Mesenteric fat pad (tissue), 1 donor: ENCODE data around the gene CBX7. TPM values are rescaled to one million over a fixed set of nuclear protein-coding genes. Genes with fewer than 3 reads are reported as not detected.

ENCODE experiments used
- DNase-seq: peaks from one replicate; pipeline ENCODE4 v3.0.0-alpha.2; 2020; ENCODE audit warnings: low spot score
- long read RNA-seq: library from polyadenylated mRNA; unstranded; transcript quantifications from one replicate; pipeline ENCODE4 v2.0.0, GENCODE V29; 2020
- total RNA-seq: library from RNA; stranded (reverse); fragmentation: NEBNext Ultra II Directional; extraction: Animal tissue kit (Norgen Biotek cat#: 25700); gene quantifications from one replicate; pipeline ENCODE4 v1.2.1, GENCODE V29; 2021
- donor health status: DM: yes; HTN: yes; CAD: no.

CBX7 gene
- 30.8 TPM for total RNA-seq
- long read RNA-seq, partial matches to known transcripts = 0 of 23 reads
- long read RNA-seq, other reads (novel, unspliced or antisense) = 22 of 23 reads

DNA sequence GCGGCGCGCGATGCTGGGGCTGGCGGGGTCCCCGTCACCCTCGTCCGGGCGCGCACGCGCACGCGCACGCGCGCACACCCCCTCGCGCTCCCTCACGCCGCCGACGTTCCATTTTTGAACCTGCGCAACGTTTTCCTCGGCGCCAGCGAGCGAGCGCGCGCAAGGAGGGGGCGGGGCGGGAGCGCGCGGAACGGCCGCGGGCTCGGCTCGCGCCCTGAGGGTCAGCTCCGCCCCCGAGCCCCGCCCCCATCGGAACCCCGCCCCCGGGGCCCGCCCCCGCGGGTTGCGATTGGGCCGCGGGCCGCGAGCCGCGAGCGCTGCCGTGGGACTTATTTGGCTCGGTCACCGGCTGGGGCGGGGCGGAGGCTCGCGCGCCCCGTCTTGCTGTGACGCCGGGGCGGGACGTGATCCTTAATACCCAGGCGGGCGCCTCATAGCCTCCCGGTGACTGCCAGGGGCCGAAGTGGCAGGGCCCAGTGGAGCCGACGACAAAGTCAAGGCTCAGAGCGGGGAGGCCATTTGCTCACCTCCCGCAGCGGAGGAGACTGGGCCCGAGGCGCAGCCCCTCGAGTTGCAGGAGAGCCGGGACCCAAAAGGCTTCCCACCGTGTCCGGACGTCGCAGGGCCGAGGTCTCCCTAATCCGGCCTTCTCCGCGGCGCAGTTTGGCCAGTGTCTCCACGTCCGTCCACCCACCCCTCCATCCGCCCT lies at the start of gene CBX7:
Gene CBX7, minus strand, starts transcription at position 170 of the 709 bp plus-strand sequence. CDS start 236 bp downstream, outside the sequence.
- DNase-seq = peak; percentile 98

DNA sequence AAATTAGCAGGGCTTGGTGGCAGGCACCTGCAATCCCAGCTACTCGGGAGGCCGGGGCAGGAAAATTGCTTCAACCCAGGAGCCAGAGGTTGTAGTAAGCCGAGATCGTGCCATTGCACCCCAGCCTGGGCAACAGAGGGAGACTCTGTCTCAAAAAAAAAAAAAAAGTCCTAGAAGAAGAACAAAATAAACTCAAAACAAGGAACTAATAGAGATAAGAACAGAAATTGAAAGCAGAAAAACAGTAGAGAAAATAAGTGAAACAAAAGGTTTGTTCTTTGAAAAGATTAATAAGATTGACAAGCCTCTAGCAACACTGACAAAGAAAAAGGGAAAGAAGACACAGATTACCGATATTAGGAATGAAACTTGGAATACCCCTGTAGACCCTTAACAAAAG lies 45.1 kb upstream of the CBX7 start:
- DNase-seq = no peak

DNA sequence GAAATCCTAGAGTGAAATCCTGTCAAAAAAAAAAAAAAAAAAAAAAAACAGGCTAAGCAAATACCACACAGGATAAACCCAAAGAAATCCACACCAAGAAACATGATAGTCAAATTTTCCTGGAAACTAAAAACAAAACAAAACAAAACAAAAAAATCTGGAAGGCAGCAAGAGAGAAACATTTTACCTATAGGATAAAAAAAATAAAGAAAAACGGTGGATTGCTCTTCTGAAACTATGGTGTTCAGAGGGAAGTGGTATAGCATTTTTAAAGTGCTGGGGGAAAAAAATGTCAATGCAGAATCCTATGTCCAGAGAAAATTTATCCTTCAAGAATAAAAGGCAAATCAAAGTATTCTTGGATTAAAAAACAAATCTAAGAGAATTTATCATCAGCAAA lies 41.6 kb upstream of the CBX7 start:
- DNase-seq = no peak

DNA sequence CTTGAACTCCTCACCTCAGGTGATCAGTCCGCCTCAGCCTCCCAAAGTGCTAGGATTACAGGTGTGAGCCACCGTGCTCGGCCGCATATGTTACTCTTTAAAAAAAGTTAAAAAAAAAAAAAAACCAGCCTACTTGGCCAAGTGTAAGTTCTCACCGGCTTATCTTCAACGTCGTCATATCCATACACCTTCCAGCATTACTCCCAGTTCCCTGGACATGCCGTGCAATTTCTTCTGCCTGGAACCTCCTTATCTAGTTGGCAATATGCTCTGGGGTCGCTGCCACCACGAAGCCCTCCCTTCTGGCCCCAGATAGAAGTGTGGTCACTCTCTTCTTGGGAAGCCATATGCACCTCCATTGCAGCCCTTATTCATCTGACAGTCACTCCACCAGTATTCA lies 36.3 kb upstream of the CBX7 start:
- DNase-seq = no peak

DNA sequence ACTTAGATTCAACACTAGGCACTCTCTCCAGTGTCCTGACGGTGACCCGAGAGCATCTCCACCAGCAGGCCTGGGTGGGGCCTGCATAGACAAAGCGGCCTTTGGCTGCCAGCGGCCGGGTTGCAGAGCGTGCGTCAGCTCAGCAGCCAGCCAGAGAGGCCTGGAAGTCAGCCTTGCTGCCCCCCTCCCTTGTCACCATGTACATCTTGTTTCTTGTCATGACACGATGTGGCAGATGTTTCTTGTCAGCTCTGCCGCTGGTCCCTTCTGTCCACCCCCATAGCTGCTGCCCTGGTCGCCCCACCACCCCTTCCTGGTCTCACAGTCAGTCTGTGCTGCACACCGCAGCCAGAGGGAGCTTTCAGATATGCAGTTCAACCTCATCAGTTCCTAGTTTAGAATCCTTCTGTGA lies 33.1 kb upstream of the CBX7 start:
- DNase-seq = no peak

DNA sequence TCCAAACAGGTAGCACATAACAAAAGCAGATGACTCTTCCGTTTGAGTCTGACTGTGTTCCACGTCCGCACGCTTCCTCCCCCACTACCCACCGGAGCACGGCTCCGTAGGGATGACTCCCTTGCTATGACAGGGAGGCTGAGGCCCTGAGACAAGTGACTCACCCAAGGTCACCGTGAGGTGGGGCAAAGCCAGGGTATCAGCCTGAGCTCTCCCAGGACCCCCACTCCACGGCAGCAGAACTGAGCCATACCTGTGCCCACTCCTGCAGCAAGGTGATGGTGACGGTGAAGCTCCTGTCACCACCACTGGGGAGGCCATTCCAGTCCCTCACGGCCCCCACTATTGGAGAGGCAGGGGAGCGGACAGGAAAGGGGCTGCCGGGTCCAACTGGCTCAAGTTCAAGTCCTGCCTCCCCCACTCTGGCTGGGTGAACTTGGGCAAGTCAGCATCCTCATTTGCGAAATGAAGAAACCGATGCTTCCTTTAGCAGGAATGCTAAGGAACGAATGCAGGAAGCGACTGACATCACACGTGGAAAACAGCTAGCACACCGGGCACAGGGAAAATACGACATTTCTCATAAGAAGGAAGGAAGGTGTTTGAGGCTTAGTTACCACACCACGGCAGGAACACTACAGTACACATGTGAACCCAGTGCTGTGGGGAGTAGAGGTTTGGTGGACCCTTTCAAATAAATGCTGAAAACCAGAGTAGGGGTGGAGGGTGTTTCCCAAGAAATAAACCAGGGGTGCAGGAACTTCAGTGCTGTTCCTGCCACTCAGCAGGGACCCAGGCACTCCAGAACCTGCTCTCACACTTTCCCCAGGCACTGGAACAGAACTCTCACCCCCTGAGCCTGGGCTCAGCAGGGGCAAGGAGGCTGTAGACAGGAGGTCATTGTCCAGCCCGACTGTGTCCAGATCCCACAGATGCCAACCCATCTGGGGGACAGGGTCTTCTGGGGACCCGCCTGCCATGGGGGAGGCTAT lies 32.4 kb upstream of the CBX7 start:
- no peak for DNase-seq

DNA sequence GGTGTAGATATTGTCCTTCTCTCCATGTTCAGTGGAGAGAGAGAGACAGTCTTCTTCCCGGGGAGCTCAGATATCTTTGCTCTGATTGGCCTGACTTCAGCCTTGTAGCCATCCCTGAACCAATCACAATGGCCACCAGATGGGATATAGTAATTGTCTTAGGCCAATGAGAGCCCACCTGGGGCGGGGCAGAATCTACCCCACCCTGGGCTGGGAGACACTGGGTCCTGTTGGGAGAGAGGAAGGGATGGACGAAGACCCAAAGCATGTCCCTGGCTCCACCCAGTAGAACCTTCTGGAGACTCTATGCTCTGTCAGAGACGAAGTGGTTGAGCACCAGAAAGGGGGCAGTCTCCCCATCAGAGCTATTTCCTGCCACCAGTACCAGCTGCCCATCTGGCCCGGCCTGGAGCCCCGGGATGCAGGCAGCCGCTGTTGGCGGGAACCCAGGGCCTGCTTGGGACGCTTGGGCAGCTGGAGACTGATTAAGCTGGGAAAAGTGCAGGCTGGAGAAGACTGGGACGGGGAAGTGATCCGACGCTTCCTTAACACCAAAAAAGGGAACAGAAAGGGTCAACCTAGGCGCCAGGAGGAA lies 31.6 kb upstream of the CBX7 start:
- DNase-seq = no peak

DNA sequence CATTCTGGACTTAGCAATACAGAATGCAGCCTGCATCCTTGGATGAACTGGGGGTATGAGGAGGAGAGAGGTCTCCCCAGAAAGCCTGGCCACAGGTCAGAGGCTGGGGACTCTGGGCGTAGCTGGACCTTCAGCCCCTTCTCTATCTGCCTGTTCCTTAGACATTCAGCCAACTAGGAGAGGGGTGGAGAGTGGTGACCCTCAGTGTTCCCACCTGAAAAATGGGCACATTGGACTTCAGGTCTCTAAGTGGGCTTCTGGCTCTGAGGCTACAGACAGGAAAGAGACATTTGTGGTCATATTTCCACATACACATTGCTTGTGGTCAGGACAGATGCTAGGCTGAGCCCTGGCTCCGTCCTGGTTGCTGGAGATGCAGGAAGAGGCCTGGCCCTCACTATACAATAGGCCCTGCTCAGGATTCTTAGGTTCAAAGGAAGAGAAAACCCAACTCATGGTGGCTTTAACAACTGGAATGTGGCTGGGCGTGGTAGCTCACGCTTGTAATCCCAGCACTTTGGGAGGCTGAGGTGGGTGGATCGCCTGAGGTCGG lies 30.1 kb upstream of the CBX7 start:
- peak; percentile 64 for DNase-seq

DNA sequence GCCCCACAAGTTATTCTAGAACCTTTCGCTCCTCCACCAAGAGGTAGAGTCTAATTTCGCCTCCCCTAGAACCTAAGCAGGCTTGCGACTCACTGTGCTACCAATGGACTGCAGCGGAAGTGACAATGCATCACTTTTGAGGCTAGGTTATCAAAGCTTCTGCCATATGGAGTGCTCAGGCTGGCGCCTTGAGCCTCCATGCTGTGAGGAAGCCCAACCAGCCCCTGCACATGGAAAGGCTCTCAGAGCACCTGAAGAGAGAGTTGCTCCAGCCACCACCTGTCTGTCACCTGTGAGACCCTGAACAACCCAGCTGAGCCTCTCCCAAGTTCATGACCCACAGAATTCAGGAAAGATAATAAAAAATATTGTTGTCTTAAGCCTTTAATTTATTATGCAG lies 29.3 kb upstream of the CBX7 start:
- DNase-seq = peak; percentile 24

DNA sequence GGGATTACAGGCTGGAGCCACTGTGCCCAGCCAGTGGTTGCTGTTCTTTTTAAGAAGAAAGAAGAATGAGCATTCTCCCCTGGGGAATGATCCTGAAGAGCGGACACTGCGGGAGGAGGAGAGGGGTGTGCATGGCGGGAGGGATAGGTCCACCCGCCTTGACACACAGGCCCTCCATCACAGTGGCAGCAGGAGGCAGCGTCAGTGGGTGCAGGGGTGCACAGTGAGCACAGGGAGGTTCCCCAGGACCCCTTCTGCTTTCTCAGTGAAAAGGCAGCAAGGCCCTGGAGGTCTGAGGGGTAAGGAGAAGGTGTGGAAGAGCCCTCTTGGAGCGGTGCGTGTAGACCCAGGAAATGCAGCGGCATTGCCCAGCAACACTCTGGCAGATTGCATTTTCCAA lies 28.9 kb upstream of the CBX7 start:
- no peak for DNase-seq

DNA sequence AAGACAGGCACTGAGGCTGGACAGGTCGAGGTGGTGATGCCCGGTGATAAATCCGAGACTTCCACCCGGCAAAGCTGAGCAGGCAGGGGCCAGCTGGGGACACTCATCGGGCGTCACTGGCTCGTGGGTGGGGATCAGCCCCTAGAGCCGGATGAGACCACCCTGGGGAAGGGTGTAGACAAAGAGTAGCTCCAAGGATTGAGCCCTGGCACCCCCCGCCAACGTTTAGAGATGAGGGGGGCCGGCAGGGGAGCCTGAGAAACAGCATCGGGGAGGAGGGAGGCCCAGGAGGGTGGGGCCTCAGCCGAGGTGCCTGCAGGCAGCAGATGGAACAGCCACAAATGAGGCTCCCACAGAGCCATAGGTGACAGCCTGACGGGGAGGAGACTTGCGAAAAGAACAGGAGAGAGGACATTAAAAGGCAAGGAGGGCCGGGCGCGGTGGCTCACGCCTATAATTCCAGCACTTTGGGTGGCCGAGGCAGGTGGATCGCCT lies 27.4 kb upstream of the CBX7 start:
- DNase-seq = peak; percentile 83

DNA sequence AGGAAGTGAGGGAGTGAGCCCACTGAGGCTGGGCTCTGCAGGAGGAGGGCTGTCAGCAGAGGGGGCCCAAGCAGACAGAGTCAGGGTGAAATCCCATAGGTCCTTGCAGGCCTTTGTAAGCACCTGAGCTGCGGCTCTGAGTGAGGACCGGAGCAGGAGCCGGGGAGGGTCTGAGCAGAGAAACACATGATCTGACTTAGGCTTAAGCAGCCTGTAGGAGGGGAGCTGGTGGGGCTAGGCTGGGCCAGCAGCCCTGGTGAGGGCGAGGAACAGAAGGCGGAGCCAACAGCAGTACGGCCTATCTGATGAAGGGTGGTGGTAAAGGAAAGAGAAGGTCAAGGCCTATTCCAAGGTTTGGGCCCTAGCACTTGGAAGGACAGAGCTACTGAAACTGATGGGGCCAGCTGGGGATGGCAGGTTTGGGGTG lies 26.9 kb upstream of the CBX7 start:
- DNase-seq = peak; percentile 73

DNA sequence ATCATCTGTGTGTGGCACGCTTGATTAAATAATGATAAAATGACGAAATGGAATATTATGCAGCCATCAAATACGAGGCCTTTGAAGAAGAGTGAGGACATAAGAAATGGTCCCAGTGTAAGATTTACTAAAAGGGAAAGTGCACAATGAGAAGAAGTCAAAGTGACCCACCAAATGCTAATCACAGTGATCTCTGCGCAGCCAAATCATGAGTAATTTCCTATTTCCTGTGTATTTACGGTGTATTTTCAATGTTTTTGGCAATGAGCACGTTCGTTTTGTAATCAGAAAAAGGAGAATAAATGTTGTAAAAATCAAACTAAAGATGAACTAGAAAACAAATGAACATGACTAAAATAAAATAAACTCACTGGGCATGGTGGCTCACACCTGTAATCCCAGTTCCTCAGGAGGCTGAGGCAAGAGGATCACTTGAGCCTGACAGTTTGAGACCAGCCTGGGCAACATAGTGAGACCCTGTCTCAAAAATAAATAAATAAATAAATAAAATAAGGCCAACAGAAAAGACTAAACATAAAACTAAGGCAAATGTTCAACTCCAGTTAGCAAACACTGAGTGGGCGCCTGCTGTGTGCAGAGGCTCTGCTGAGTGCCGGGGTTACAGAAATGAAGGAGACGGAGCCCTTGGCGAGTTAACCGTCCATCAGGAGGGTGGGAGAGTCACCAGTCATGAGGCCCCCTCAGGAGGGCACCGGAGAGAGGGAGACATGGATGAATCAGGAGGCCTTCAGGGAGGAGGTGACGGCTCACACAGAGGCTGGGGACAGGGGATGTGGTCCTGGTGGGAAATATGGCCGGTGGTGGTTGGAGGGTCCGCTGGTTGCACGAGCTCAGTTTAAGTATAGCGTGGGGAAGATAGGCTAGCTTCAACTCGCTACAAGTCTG lies 26.0 kb upstream of the CBX7 start:
- DNase-seq = peak; percentile 68

DNA sequence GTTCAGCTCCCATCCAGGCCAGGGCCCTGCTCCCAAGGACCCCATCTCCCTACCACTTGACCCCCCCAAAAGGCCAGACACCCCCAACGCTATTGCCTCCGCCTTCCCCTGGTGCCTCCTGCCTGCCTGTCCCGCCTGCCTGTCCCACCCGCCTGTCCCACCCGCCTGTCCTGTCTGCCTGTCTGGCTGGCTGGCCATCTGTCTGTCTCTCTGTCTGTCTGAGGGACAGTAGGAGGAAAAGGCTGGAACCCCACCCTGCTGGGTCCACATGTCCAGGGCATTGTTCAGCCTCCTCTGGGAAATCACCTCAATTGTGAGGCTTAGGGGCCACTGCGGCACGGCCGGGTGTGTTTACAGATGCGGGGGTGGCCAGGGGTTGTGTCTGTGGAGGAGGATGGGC lies 25.3 kb upstream of the CBX7 start:
- DNase-seq = peak; percentile 68

DNA sequence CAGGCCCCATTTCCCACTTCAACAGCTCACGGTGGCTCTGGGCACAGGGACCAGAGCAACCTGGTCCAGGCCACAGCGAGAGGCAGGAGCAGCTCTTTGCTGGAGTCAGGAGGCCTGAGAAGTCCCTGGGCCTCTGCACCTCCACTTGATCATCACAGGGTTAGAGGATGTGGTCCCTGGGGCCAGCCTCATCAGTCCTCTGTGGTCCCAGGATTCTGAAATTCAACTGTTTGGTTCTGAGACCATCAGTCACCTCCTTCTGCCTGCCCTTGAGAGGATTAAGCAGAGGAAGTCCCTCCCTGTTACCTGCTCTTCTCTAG lies 24.9 kb upstream of the CBX7 start:
- DNase-seq = peak; percentile 57

DNA sequence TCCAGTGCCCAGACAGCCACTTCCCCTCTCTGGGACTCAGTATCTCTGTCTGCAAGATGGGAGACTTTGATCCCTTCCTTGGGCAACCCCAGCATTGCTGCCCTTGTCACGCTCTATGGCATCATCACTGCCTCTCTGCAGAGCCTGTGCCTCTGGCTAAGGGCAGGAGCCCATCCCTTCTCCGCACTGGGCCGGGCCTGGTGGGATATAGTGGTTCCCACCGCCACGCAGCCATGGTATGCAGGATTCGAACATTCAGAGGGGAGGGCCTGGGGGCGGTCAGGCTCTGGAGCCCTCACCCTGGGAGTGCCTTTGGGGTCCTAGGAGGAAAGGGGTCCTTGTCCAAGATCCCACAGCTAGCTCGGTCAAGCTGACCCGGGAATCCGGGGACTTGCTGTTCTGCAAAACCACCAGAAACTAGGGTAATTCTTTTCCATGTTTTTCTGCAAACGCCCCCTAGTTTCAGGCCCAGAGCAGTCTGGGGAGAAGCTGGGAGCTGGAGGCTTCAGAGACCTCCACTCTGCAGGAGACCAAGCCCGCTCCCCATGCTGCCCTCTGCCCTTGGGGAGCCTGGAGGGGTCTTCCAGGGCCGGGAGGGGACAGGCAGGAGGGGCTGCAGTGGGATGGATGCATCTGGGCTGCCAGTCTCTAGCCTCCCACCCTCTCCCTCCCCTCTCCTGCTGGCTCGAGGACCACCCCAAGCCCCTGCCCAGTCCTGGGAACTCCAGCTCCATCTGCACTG lies 24.4 kb upstream of the CBX7 start:
- peak; percentile 71 for DNase-seq

DNA sequence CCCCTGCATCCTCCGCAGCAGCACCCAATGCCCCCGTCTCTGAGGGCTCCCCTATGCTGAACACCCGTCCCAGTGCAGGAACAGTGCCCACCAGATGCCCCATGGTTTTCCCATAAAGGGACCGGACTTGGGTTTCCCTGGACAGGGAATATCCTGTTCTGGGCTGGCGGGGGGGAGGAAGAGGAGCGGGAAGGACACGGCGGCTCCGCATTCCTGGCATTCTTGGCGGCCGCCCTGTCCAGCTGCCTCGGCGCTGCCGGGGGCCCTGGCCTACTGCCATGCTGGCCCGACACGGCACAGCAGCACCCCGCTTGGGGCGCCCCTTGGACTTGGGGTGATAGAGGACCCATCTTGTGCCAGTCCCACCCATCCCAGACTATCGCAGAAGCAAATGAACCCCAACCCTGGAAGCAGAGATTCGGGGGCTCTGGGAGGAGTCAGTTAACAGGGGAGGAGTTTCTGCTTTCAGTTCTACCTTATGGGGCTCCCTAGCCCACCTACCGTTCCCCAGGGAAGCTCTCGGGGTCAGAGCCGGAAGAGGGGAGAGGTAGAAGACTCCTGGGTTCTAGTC lies 23.7 kb upstream of the CBX7 start:
- peak; percentile 89 for DNase-seq

DNA sequence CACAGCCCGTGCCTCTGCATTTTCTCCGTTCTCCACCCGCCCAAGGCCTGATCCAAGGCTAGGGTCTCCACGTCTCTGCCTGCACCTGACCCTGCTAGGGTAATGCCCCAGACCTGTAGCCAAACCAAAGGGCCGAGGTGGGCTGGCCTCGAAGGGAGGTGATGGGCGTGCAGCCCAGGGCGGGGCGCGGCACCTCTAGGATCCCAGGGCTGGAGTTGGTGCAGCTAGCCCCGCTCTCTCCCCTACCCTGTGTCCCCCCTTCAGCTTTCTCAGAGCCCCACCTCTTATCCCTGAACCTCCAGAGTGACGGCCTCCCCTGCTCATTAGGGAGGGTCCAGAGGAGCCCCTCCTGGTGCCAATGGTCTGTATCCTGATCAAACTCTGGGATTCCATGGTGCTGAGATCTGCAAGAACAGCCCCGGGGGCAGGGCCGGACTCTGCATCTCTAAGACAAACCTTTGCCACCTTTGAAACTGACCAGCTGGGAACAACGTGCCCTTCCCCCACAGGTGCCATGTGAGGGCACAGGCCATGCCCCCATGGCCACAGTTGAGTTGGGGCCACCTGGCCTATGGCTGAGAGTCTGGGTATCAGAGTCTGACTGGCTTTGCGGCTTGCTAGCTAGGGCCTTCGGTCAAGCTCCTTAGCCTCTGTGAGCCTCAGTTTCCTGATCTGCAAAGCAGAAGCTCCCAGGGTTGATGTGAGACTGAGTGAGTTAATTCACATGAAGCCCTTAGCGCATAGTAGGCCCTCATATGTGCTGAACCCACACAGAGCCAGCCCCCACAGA lies 23.1 kb upstream of the CBX7 start:
- peak; percentile 74 for DNase-seq
